Panc1 (cell line): ENCODE results near the gene TAS2R41. TPM values are rescaled to one million over a fixed set of nuclear protein-coding genes. Genes with fewer than 3 reads are reported as not detected.

Experiments
- ATAC-seq: fragments of 200-7000 bp; cut with Tn5 transposase; 2 replicates; pipeline ENCODE4 v1.9.1; 2020; ENCODE audit warnings: mild to moderate bottlenecking, moderate library complexity
- Bru-seq: library from RNA; stranded (reverse); fragments of 400-500 nt; gene quantifications from one replicate; lab custom pipeline; 2021; lab: Mats Ljungman, UMichigan
- BruChase-seq, 2 experiments: library from RNA; stranded (reverse); fragments of 400-500 nt; gene quantifications; one replicate each; lab custom pipeline; 2021; lab: Mats Ljungman, UMichigan
- BruUV-seq: library from RNA; stranded (reverse); fragments of 400-500 nt; replicated peaks from 2 replicates; lab custom pipeline; 2021; lab: Mats Ljungman, UMichigan
- CTCF ChIA-PET: fragments of 300-600 bp; sonication (Branson Sonifier 250); formaldehyde crosslinking; loops from one replicate; lab custom pipeline; 2022; ENCODE audit warnings: antibody characterized with exemption; lab: Charles Lee
- POLR2A ChIA-PET: fragments of 300-600 bp; sonication (Branson Sonifier 250); formaldehyde crosslinking; loops from one replicate; lab custom pipeline; 2022; ENCODE audit warnings: antibody characterized with exemption; lab: Charles Lee
- DNase-seq: peaks from one replicate; pipeline ENCODE4 v3.0.0-alpha.2; 2010; ENCODE audit warnings: low read depth, low spot score
- H3K27ac ChIP-seq: 2 replicates; pipeline ENCODE4 v1.5.1; 2011; ENCODE audit warnings: mild to moderate bottlenecking, low read length, inconsistent platforms
- H3K27me3 ChIP-seq: fragments of 200-500 bp; sonication (Bioruptor generic); 2 replicates; pipeline ENCODE4 v1.6.0; 2014; ENCODE audit warnings: low read length, inconsistent platforms; ENCODE audit not compliant: control insufficient read depth, insufficient read depth
- H3K36me3 ChIP-seq: fragments of 200-500 bp; sonication (Bioruptor generic); 2 replicates; pipeline ENCODE4 v1.5.1; 2014; ENCODE audit warnings: inconsistent platforms, mild to moderate bottlenecking, low read length, moderate library complexity; ENCODE audit not compliant: control insufficient read depth, insufficient read depth
- H3K4me1 ChIP-seq: 2 replicates; pipeline ENCODE4 v1.5.1; 2011; ENCODE audit warnings: inconsistent platforms, mild to moderate bottlenecking, low read length, moderate library complexity; ENCODE audit not compliant: control insufficient read depth, insufficient read depth
- H3K4me3 ChIP-seq, 2 experiments: 2 replicates each; pipeline ENCODE4 v1.5.1; 2011 to 2012; ENCODE audit warnings: low read depth in 2 of 2, low read length in 2 of 2, mild to moderate bottlenecking in 2 of 2, inconsistent platforms in 1 of 2, moderate library complexity in 1 of 2
- H3K9me3 ChIP-seq: fragments of 200-500 bp; sonication (Bioruptor generic); 2 replicates; pipeline ENCODE4 v1.5.1; 2014; ENCODE audit warnings: low read depth, mild to moderate bottlenecking, inconsistent platforms, low read length, moderate library complexity; ENCODE audit not compliant: control insufficient read depth, insufficient read depth
- CTCF ChIP-seq: fragments of 450-650 bp; IDR thresholded peaks from 2 replicates; pipeline ENCODE4 v1.5.1; 2017; ENCODE audit warnings: mild to moderate bottlenecking
- POLR2AphosphoS5 ChIP-seq: IDR thresholded peaks from 2 replicates; pipeline ENCODE4 v1.6.1; 2012; ENCODE audit warnings: mild to moderate bottlenecking, low read depth, low read length, moderate library complexity
- REST ChIP-seq, 2 experiments: IDR thresholded peaks; 2 replicates each; pipeline ENCODE4 v1.6.1; 2011 to 2012; ENCODE audit warnings: low read depth in 2 of 2, control low read depth in 1 of 2, low read length in 1 of 2, mild to moderate bottlenecking in 1 of 2, moderate library complexity in 1 of 2; ENCODE audit not compliant: insufficient read depth in 1 of 2
- SIN3A ChIP-seq: IDR thresholded peaks from 2 replicates; pipeline ENCODE4 v1.6.1; 2012; ENCODE audit warnings: low read depth, mild to moderate bottlenecking, low read length, moderate library complexity, borderline replicate concordance; ENCODE audit not compliant: insufficient read depth
- TCF7L2 ChIP-seq: IDR thresholded peaks from 2 replicates; pipeline ENCODE4 v1.6.1; 2011; ENCODE audit warnings: mild to moderate bottlenecking, low read depth, low read length, inconsistent platforms
- in situ Hi-C: cut with HindIII; loops from 2 replicates; pipeline ENCODE4 v1.10.0; 2016; ENCODE audit warnings: low sequenced_read_pairs, low pct_unique_long_range_greater_than_20kb
- intact Hi-C: fragments of 100-400 bp; cut with micrococcal nuclease; formaldehyde crosslinking; loops from one replicate; pipeline ENCODE4 v1.10.0; 2022; ENCODE audit not compliant: unreplicated experiment
- long read RNA-seq: library from polyadenylated mRNA; unstranded; transcript quantifications from one replicate; pipeline ENCODE4 v2.0.0, GENCODE V29; 2021; ENCODE audit not compliant: unreplicated experiment
- polyA plus RNA-seq: library from polyadenylated mRNA; unstranded; fragments of >200 nt; gene quantifications from one replicate; pipeline ENCODE4 v1.2.1, GENCODE V29; 2012; ENCODE audit warnings: missing spikeins; ENCODE audit not compliant: insufficient read length
- total RNA-seq: library from RNA; stranded (reverse); gene quantifications from one replicate; pipeline ENCODE4 v1.2.1, GENCODE V29; 2021; ENCODE audit not compliant: unreplicated experiment

Gene TAS2R41
- total RNA-seq (not detected), Bru-seq, nascent RNA (not detected), BruChase-seq, experiment 1, labeled RNA remaining after a 2-hour chase (not detected), BruChase-seq, experiment 2, labeled RNA remaining after a 6-hour chase (not detected)
- not detected for polyA plus RNA-seq
- long read RNA-seq: 0 reads

GRCh38 chr7:143477501-143478150, at the start of gene TAS2R41:
TSS of gene TAS2R41 (plus strand) at chr7:143477873. CDS start at chr7:143477873, 0 bp downstream.
- no peaks in the 10 kb centered on the region for H3K9me3 ChIP-seq
- ChIA-PET CTCF (no interaction called here), POLR2A (no interaction called here)
- no peak within 1 kb of the TSS for H3K27ac ChIP-seq
- no peaks in the 10 kb centered on the region for H3K36me3 ChIP-seq
- BruUV-seq: no TSS peak
- in situ Hi-C loops (no loop called here), intact Hi-C loops (no loop called here)
- ATAC-seq: no peak
- H3K27me3 ChIP-seq: no peaks in the 10 kb centered on the region
- no peaks in the 10 kb centered on the region for H3K4me1 ChIP-seq
- no peak for DNase-seq
- H3K4me3 ChIP-seq: no peak within 1 kb of the TSS
- TF ChIP-seq CTCF (no peak), REST (IDR thresholded peaks at IDR 0.05; ENCODE audit: insufficient read depth in 1 of 2, low read depth in 2 of 2, low read length in 1 of 2) (no peak), SIN3A (no peak), TCF7L2 (no peak), POLR2AphosphoS5 (no peak)

- Histone ChIP-seq H3K36me3 (no peaks in the 10 kb centered on the region), H3K27me3 (peaks cover 13% of the 10 kb centered on the region), H3K4me3 (no peak overlapping the region), H3K27ac (no peak overlapping the region), H3K9me3 (no peaks in the 10 kb centered on the region), H3K4me1 (no peaks in the 10 kb centered on the region)
- TF ChIP-seq REST (IDR thresholded peaks at IDR 0.05; ENCODE audit: insufficient read depth in 1 of 2, low read depth in 2 of 2, low read length in 1 of 2): no peak
- no peak for TF ChIP-seq POLR2AphosphoS5
- no peak for TF ChIP-seq TCF7L2
- TF ChIP-seq CTCF: no peak
- no peak for TF ChIP-seq SIN3A
- ATAC-seq (no peak), DNase-seq (no peak)
- BruUV-seq: no TSS peak
- ChIA-PET CTCF (no interaction called here), POLR2A (no interaction called here)
- intact Hi-C loops: no loop called here
- in situ Hi-C loops: no loop called here
Measured at GRCh38 chr7:143429770-143430698, 47.6 kb upstream of the TAS2R41 start.
